Activated T-cell treated with anti-CD3 and anti-CD28 coated beads, Interleukin-2, amount 50 U/mL, for 24 hours (primary cell): ENCODE data around the gene PARVB.
"Not testable (repeated sequence)": the region's sequence is repeated elsewhere in the genome, so short reads cannot be mapped to it uniquely, and the experiment has no call there.

Experiments
- DNase-seq: peaks from one replicate; pipeline ENCODE4 v3.0.0-alpha.2; 2020
- H3K27ac Mint-ChIP-seq: 2 replicates; pipeline ENCODE4 v1.8.0; 2020; ENCODE audit warnings: mild to moderate bottlenecking, mixed read lengths
- H3K27me3 Mint-ChIP-seq: 2 replicates; pipeline ENCODE4 v1.8.0; 2020; ENCODE audit warnings: mixed read lengths
- H3K36me3 Mint-ChIP-seq: 2 replicates; pipeline ENCODE4 v1.8.0; 2020; ENCODE audit warnings: low read depth, mixed read lengths
- H3K4me1 Mint-ChIP-seq: 2 replicates; pipeline ENCODE4 v1.8.0; 2020; ENCODE audit warnings: low read depth, mixed read lengths
- H3K4me3 Mint-ChIP-seq: 2 replicates; pipeline ENCODE4 v1.8.0; 2020; ENCODE audit warnings: mild to moderate bottlenecking, moderate library complexity, mixed read lengths
- H3K9me3 Mint-ChIP-seq: 2 replicates; pipeline ENCODE4 v1.8.0; 2020; ENCODE audit warnings: mixed read lengths

The PARVB gene

GRCh38 chr22:44047891-44048301 lies 23.8 kb downstream of the PARVB start:
- peaks cover 5% of the 10 kb centered on the region for H3K27me3 Mint-ChIP-seq
- H3K4me3 Mint-ChIP-seq: peak overlapping the region; percentile 10
- H3K4me1 Mint-ChIP-seq: peaks cover 20% of the 10 kb centered on the region
- no peaks in the 10 kb centered on the region for H3K9me3 Mint-ChIP-seq
- H3K27ac Mint-ChIP-seq: peak overlapping the region; percentile 22
- DNase-seq: no peak
- peaks cover 4% of the 10 kb centered on the region for H3K36me3 Mint-ChIP-seq

- Mint-ChIP-seq H3K4me1 (peaks cover 18% of the 10 kb centered on the region), H3K9me3 (no peaks in the 10 kb centered on the region), H3K4me3 (no peak overlapping the region), H3K27me3 (peaks cover 5% of the 10 kb centered on the region), H3K36me3 (peaks cover 4% of the 10 kb centered on the region), H3K27ac (no peak overlapping the region)
- DNase-seq: no peak
Observed at GRCh38 chr22:44049486-44050231, 25.6 kb downstream of the PARVB start.

GRCh38 chr22:44050766-44051355 lies 26.8 kb downstream of the PARVB start:
- Mint-ChIP-seq H3K4me3 (no peak overlapping the region), H3K4me1 (peaks cover 14% of the 10 kb centered on the region), H3K9me3 (no peaks in the 10 kb centered on the region), H3K27me3 (peaks cover 5% of the 10 kb centered on the region), H3K27ac (no peak overlapping the region), H3K36me3 (peaks cover 4% of the 10 kb centered on the region)
- no peak for DNase-seq

- H3K36me3 Mint-ChIP-seq: peaks cover 4% of the 10 kb centered on the region
- no peak overlapping the region for H3K4me3 Mint-ChIP-seq
- H3K27ac Mint-ChIP-seq: peak overlapping the region; percentile 57
- H3K27me3 Mint-ChIP-seq: peaks cover 5% of the 10 kb centered on the region
- peaks cover 14% of the 10 kb centered on the region for H3K4me1 Mint-ChIP-seq
- no peaks in the 10 kb centered on the region for H3K9me3 Mint-ChIP-seq
- DNase-seq: no peak
Observed at GRCh38 chr22:44051358-44051757, 27.3 kb downstream of the PARVB start.

GRCh38 chr22:44051961-44052360 lies 27.9 kb downstream of the PARVB start:
- H3K9me3 Mint-ChIP-seq: no peaks in the 10 kb centered on the region
- DNase-seq: no peak
- H3K36me3 Mint-ChIP-seq: peaks cover 4% of the 10 kb centered on the region
- peaks cover 5% of the 10 kb centered on the region for H3K27me3 Mint-ChIP-seq
- H3K27ac Mint-ChIP-seq: no peak overlapping the region
- peaks cover 14% of the 10 kb centered on the region for H3K4me1 Mint-ChIP-seq
- no peak overlapping the region for H3K4me3 Mint-ChIP-seq

GRCh38 chr22:44055805-44056204 lies 31.7 kb downstream of the PARVB start:
- H3K27ac Mint-ChIP-seq: no peak overlapping the region
- no peak overlapping the region for H3K4me3 Mint-ChIP-seq
- H3K9me3 Mint-ChIP-seq: peaks cover 5% of the 10 kb centered on the region
- no peak for DNase-seq
- peaks cover 10% of the 10 kb centered on the region for H3K27me3 Mint-ChIP-seq
- peaks cover 12% of the 10 kb centered on the region for H3K36me3 Mint-ChIP-seq
- peaks cover 10% of the 10 kb centered on the region for H3K4me1 Mint-ChIP-seq

- H3K4me1 Mint-ChIP-seq, H3K27ac Mint-ChIP-seq, H3K27me3 Mint-ChIP-seq, H3K9me3 Mint-ChIP-seq, DNase-seq, H3K4me3 Mint-ChIP-seq: not testable (repeated sequence)
- peaks cover 12% of the 10 kb centered on the region for H3K36me3 Mint-ChIP-seq
Observed at GRCh38 chr22:44056649-44057048, 32.5 kb downstream of the PARVB start.

GRCh38 chr22:44057401-44057987 lies 33.4 kb downstream of the PARVB start:
- peaks cover 5% of the 10 kb centered on the region for H3K4me1 Mint-ChIP-seq
- no peak overlapping the region for H3K4me3 Mint-ChIP-seq
- no peak overlapping the region for H3K27ac Mint-ChIP-seq
- peaks cover 5% of the 10 kb centered on the region for H3K9me3 Mint-ChIP-seq
- peaks cover 9% of the 10 kb centered on the region for H3K36me3 Mint-ChIP-seq
- no peak for DNase-seq
- peaks cover 5% of the 10 kb centered on the region for H3K27me3 Mint-ChIP-seq

- H3K27me3 Mint-ChIP-seq: peaks cover 9% of the 10 kb centered on the region
- H3K4me3 Mint-ChIP-seq: no peak overlapping the region
- H3K27ac Mint-ChIP-seq: no peak overlapping the region
- peaks cover 9% of the 10 kb centered on the region for H3K36me3 Mint-ChIP-seq
- peaks cover 9% of the 10 kb centered on the region for H3K4me1 Mint-ChIP-seq
- DNase-seq: no peak
- H3K9me3 Mint-ChIP-seq: peaks cover 5% of the 10 kb centered on the region
Observed at GRCh38 chr22:44063462-44064371, 39.6 kb downstream of the PARVB start.

GRCh38 chr22:44067033-44067432 lies 42.9 kb downstream of the PARVB start:
- no peak overlapping the region for H3K4me3 Mint-ChIP-seq
- H3K27me3 Mint-ChIP-seq: peaks cover 6% of the 10 kb centered on the region
- H3K27ac Mint-ChIP-seq: no peak overlapping the region

GRCh38 chr22:44067901-44068300 lies 43.8 kb downstream of the PARVB start:
- no peak for DNase-seq
- H3K4me1 Mint-ChIP-seq: peaks cover 5% of the 10 kb centered on the region
- H3K27me3 Mint-ChIP-seq: peaks cover 6% of the 10 kb centered on the region
- H3K9me3 Mint-ChIP-seq: no peaks in the 10 kb centered on the region
- H3K4me3 Mint-ChIP-seq: no peak overlapping the region
- H3K36me3 Mint-ChIP-seq: no peaks in the 10 kb centered on the region
- H3K27ac Mint-ChIP-seq: no peak overlapping the region

More at GRCh38 chr22:44067033-44067432, 42.9 kb downstream of the PARVB start:
- Mint-ChIP-seq H3K9me3 (no peaks in the 10 kb centered on the region), H3K36me3 (no peaks in the 10 kb centered on the region), H3K4me1 (peaks cover 5% of the 10 kb centered on the region)
- DNase-seq: no peak

GRCh38 chr22:44068422-44069191 lies 44.5 kb downstream of the PARVB start:
- no peaks in the 10 kb centered on the region for H3K36me3 Mint-ChIP-seq
- peaks cover 6% of the 10 kb centered on the region for H3K27me3 Mint-ChIP-seq
- H3K4me1 Mint-ChIP-seq: peaks cover 5% of the 10 kb centered on the region
- no peaks in the 10 kb centered on the region for H3K9me3 Mint-ChIP-seq
- no peak overlapping the region for H3K4me3 Mint-ChIP-seq
- H3K27ac Mint-ChIP-seq: no peak overlapping the region
- no peak for DNase-seq

- Mint-ChIP-seq H3K4me1 (peaks cover 5% of the 10 kb centered on the region), H3K27ac (no peak overlapping the region), H3K27me3 (peaks cover 6% of the 10 kb centered on the region), H3K9me3 (no peaks in the 10 kb centered on the region), H3K4me3 (no peak overlapping the region), H3K36me3 (no peaks in the 10 kb centered on the region)
- DNase-seq: no peak
Observed at GRCh38 chr22:44070029-44070428, 45.9 kb downstream of the PARVB start.
